ENCODE measurements around the gene FAM47E.

The FAM47E gene

DNA sequence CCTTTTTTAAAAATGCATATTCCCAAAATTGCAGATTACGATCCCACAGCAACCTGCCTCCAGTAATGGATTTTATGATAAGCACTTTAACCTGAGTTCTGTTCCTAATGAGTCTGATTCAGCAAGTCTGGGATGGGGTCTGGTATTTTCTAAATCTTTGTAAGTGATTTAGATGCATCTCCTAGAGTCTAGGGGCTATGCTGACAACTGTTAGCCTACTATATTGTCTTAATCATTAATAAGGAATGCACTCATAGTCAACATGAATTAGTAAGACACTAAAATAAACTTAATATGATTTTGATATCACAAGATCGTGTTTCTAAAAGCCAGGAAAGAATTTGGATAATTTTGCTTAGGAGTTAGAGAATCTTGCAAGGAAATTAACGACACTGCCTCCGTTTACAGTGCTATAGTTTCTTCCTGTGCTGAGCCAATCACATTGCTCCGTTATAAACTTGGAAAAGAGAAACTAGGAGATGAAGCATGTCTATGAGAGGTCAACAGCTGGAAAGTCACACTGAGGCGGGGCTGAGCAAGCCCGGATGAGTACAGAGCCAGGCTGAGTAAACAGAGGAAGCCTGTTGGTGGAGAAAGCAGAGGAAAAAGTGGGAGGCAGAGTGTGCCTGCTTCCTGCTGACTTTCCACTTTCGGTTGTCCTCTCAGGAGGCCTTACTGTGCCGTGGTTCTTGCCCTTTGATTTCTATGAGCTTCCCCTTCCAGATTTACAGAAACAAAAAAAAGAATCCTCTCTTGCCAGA lies 43.3 kb upstream of the FAM47E start:
- peak overlapping the region; percentile 27 for H3K4me3 ChIP-seq (ENCODE audit: control insufficient read depth, low read depth, low read length)
- TF ChIP-seq, protein P1, sequence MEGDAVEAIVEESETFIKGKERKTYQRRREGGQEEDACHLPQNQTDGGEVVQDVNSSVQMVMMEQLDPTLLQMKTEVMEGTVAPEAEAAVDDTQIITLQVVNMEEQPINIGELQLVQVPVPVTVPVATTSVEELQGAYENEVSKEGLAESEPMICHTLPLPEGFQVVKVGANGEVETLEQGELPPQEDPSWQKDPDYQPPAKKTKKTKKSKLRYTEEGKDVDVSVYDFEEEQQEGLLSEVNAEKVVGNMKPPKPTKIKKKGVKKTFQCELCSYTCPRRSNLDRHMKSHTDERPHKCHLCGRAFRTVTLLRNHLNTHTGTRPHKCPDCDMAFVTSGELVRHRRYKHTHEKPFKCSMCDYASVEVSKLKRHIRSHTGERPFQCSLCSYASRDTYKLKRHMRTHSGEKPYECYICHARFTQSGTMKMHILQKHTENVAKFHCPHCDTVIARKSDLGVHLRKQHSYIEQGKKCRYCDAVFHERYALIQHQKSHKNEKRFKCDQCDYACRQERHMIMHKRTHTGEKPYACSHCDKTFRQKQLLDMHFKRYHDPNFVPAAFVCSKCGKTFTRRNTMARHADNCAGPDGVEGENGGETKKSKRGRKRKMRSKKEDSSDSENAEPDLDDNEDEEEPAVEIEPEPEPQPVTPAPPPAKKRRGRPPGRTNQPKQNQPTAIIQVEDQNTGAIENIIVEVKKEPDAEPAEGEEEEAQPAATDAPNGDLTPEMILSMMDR (conservative IDR thresholded peaks at IDR 0.05; ENCODE audit: control insufficient read depth, insufficient read depth, low read depth, low read length) = no peak
- DNase-seq (ENCODE audit: low read depth) = peak; percentile 93

GRCh38 chr4:76209881-76210280 lies 41.6 kb upstream of the FAM47E start:
- DNase-seq (ENCODE audit: low read depth) = no peak
- H3K4me3 ChIP-seq (ENCODE audit: control insufficient read depth, low read depth, low read length) = no peak overlapping the region
- TF ChIP-seq, protein P1 (conservative IDR thresholded peaks at IDR 0.05; ENCODE audit: control insufficient read depth, insufficient read depth, low read depth, low read length) = no peak

- TF ChIP-seq, protein P1 (conservative IDR thresholded peaks at IDR 0.05; ENCODE audit: control insufficient read depth, insufficient read depth, low read depth, low read length) = no peak
- no peak overlapping the region for H3K4me3 ChIP-seq (ENCODE audit: control insufficient read depth, low read depth, low read length)
- no peak for DNase-seq (ENCODE audit: low read depth)
Observed at GRCh38 chr4:76210452-76210851, 41.1 kb upstream of the FAM47E start.

DNA sequence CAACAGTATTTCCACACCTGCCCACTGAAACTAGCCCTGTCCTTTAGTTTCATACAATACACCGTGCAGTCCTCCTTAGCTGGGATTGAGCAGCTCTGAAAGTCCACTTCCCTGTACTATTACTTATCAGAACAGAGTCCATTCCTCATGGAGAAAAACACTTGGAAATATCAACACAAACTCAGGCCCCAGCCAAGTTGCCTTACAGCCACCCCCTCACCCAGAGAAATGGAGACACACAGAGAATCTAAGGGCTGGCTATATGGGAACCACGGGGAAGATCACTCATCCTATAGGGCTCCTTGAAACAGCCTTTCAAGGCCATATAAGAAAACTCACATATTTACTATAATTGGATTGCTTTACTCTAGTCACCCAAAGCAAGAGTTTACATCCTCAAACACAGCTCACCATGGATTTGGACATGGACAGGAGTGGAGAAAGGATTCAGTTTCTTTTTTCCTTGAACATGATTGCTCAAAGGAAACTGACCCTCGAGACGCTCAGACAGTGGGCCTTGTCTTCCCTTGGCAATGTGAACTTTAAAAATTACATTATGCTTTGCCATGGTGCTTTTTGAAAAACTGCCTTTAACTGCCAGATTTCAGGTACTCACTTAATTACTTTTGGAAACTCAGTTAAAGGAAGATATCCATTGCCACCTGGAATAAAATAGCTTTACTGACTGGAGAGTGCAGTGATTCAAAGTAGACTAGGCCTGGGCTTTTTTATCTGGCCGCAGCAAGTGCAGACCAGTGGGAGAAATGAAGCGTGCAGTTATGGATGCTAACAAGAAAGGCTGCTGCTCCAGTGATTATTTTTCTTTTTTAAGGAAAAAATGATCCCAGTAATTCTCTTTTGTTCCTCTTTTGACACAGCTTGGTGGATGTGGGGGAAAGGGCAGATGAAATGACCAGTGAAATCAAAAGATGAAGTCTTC lies 39.5 kb upstream of the FAM47E start:
- no peak for DNase-seq (ENCODE audit: low read depth)
- H3K4me3 ChIP-seq (ENCODE audit: control insufficient read depth, low read depth, low read length) = peak overlapping the region; percentile 78
- TF ChIP-seq, protein P1 (conservative IDR thresholded peaks at IDR 0.05; ENCODE audit: control insufficient read depth, insufficient read depth, low read depth, low read length) = no peak

- DNase-seq (ENCODE audit: low read depth) = peak; percentile 44
- TF ChIP-seq, protein P1 (conservative IDR thresholded peaks at IDR 0.05; ENCODE audit: control insufficient read depth, insufficient read depth, low read depth, low read length) = no peak
- peak overlapping the region; percentile 78 for H3K4me3 ChIP-seq (ENCODE audit: control insufficient read depth, low read depth, low read length)
Observed at GRCh38 chr4:76212851-76213414, 38.6 kb upstream of the FAM47E start.

- TF ChIP-seq, protein P1 (conservative IDR thresholded peaks at IDR 0.05; ENCODE audit: control insufficient read depth, insufficient read depth, low read depth, low read length) = no peak
- peak within 1 kb of the TSS; percentile 78 for H3K4me3 ChIP-seq (ENCODE audit: control insufficient read depth, low read depth, low read length)
- peak; percentile 73 for DNase-seq (ENCODE audit: low read depth)
Observed at GRCh38 chr4:76213415-76214176, 37.9 kb upstream of the FAM47E start, which contains the start of gene SCARB2. Gene SCARB2 (minus strand): TSS chr4:76213824. CDS start chr4:76213543, 281 bp downstream.
